ENCODE data around the gene ATXN7L3.
"Not testable (repeated sequence)": the region's sequence is repeated elsewhere in the genome, so short reads cannot be mapped to it uniquely, and the experiment has no call there.

ATXN7L3 gene

GRCh38 chr17:44176671-44177501 lies 22.8 kb downstream of the ATXN7L3 start:
- DNase-seq (ENCODE audit: low read depth in 1 of 2, low spot score in 1 of 2), result no peak

- DNase-seq (ENCODE audit: low read depth in 1 of 2, low spot score in 1 of 2), result no peak
These were observed 23.4 kb downstream of the ATXN7L3 start for GRCh38 chr17:44176257-44176656.

- DNase-seq (ENCODE audit: low read depth in 1 of 2, low spot score in 1 of 2), result no peak
These were observed 25.3 kb downstream of the ATXN7L3 start for GRCh38 chr17:44174427-44174826.

- no peak for DNase-seq (ENCODE audit: low read depth in 1 of 2, low spot score in 1 of 2)
These were observed 27.7 kb downstream of the ATXN7L3 start for GRCh38 chr17:44171931-44172455.

- DNase-seq (ENCODE audit: low read depth in 1 of 2, low spot score in 1 of 2), result no peak
These were observed 29.0 kb downstream of the ATXN7L3 start, which contains the start of gene ASB16 for GRCh38 chr17:44170499-44171201. ASB16 (plus strand) TSS chr17:44170704; CDS start chr17:44170790, 86 bp downstream.

GRCh38 chr17:44170135-44170498 lies 29.6 kb downstream of the ATXN7L3 start:
- no peak for DNase-seq (ENCODE audit: low read depth in 1 of 2, low spot score in 1 of 2)

- DNase-seq (ENCODE audit: low read depth in 1 of 2, low spot score in 1 of 2), result no peak
These were observed 32.4 kb downstream of the ATXN7L3 start for GRCh38 chr17:44167181-44167861.

GRCh38 chr17:44164476-44164875 lies 35.2 kb downstream of the ATXN7L3 start:
- DNase-seq (ENCODE audit: low read depth in 1 of 2, low spot score in 1 of 2), result no peak

- no peak for DNase-seq (ENCODE audit: low read depth in 1 of 2, low spot score in 1 of 2)
These were observed 40.0 kb downstream of the ATXN7L3 start for GRCh38 chr17:44159519-44160210.

- no peak for DNase-seq (ENCODE audit: low read depth in 1 of 2, low spot score in 1 of 2)
These were observed 44.2 kb downstream of the ATXN7L3 start for GRCh38 chr17:44155488-44155887.

GRCh38 chr17:44152875-44153274 lies 46.8 kb downstream of the ATXN7L3 start:
- DNase-seq (ENCODE audit: low read depth in 1 of 2, low spot score in 1 of 2), result no peak

- DNase-seq (ENCODE audit: low read depth in 1 of 2, low spot score in 1 of 2), result no peak
These were observed 49.8 kb downstream of the ATXN7L3 start for GRCh38 chr17:44149750-44150329.

GRCh38 chr17:44149066-44149465 lies 50.6 kb downstream of the ATXN7L3 start:
- DNase-seq (ENCODE audit: low read depth in 1 of 2, low spot score in 1 of 2), result not testable (repeated sequence)

GRCh38 chr17:44147812-44148211 lies 51.9 kb downstream of the ATXN7L3 start:
- no peak for DNase-seq (ENCODE audit: low read depth in 1 of 2, low spot score in 1 of 2)

- DNase-seq (ENCODE audit: low read depth in 1 of 2, low spot score in 1 of 2), result no peak
These were observed 53.0 kb downstream of the ATXN7L3 start for GRCh38 chr17:44146375-44147346.

- no peak for DNase-seq (ENCODE audit: low read depth in 1 of 2, low spot score in 1 of 2)
These were observed 54.5 kb downstream of the ATXN7L3 start for GRCh38 chr17:44144966-44145739.

- not testable (repeated sequence) for DNase-seq (ENCODE audit: low read depth in 1 of 2, low spot score in 1 of 2)
These were observed 55.8 kb downstream of the ATXN7L3 start for GRCh38 chr17:44143921-44144320.
